SU-DHL-6 (cell line): ENCODE data around the gene PCDHGC4.

Source experiments
- H2AFZ ChIP-seq: fragments of 200-600 bp; sonication (generic); 2 replicates; pipeline ENCODE4 v1.6.1; 2014; ENCODE audit warnings: low read depth, mild to moderate bottlenecking, moderate library complexity, mixed read lengths, antibody characterized with exemption, low read length; ENCODE audit not compliant: severe bottlenecking
- H3F3A ChIP-seq: fragments of 200-600 bp; shearing (Covaris generic); 2 replicates; pipeline ENCODE4 v1.6.0; 2016; ENCODE audit warnings: antibody characterized with exemption, mild to moderate bottlenecking; ENCODE audit not compliant: insufficient read depth
- H3K27ac ChIP-seq: fragments of 200-600 bp; sonication (generic); 2 replicates; pipeline ENCODE4 v1.5.1; 2016; ENCODE audit warnings: low read depth, mild to moderate bottlenecking, low read length, moderate library complexity, mixed read lengths
- H3K27me3 ChIP-seq: fragments of 200-600 bp; sonication (generic), shearing (Covaris generic); 2 replicates; pipeline ENCODE4 v1.6.0; 2014; ENCODE audit warnings: mild to moderate bottlenecking, low read length
- H3K36me3 ChIP-seq: fragments of 200-600 bp; sonication (generic); 2 replicates; pipeline ENCODE4 v1.6.1; 2014; ENCODE audit warnings: mild to moderate bottlenecking, low read length, mixed read lengths
- H3K4me2 ChIP-seq: fragments of 300-600, 200-600 bp; shearing (Covaris generic), sonication (generic); 2 replicates; pipeline ENCODE4 v1.6.0; 2014; ENCODE audit warnings: low read length, low read depth, mild to moderate bottlenecking; ENCODE audit not compliant: poor library complexity, severe bottlenecking
- H3K4me3 ChIP-seq: fragments of 200-600 bp; sonication (generic); 2 replicates; pipeline ENCODE4 v1.5.1; 2014; ENCODE audit warnings: antibody characterized with exemption, low read length, mild to moderate bottlenecking, mixed read lengths; ENCODE audit not compliant: insufficient read depth, poor library complexity, severe bottlenecking
- H3K79me2 ChIP-seq: fragments of 200-600 bp; sonication (generic); 2 replicates; pipeline ENCODE4 v1.6.1; 2014; ENCODE audit warnings: mild to moderate bottlenecking, low read length, moderate library complexity; ENCODE audit not compliant: insufficient read depth
- H3K9ac ChIP-seq: fragments of 200-600 bp; sonication (generic); 2 replicates; pipeline ENCODE4 v1.7.0; 2014; ENCODE audit warnings: mild to moderate bottlenecking, low read length
- H3K9me2 ChIP-seq: fragments of 200-600 bp; sonication (generic); replicated peaks from 2 replicates; pipeline ENCODE4 v1.6.1; 2014; ENCODE audit warnings: low read length; ENCODE audit not compliant: insufficient read depth
- H3K9me3 ChIP-seq: fragments of 200-600 bp; sonication (generic); 2 replicates; pipeline ENCODE4 v1.6.1; 2014; ENCODE audit warnings: low read length, mixed read lengths; ENCODE audit not compliant: insufficient read depth
- H4K20me1 ChIP-seq: fragments of 200-600 bp; sonication (generic); 2 replicates; pipeline ENCODE4 v1.6.1; 2014; ENCODE audit warnings: low read depth, mild to moderate bottlenecking, antibody characterized with exemption, low read length, moderate library complexity, mixed read lengths
- CTCF ChIP-seq: fragments of 200-600 bp; sonication (generic); IDR thresholded peaks from one replicate; pipeline ENCODE4 v1.5.1; 2017; ENCODE audit warnings: antibody characterized with exemption, mild to moderate bottlenecking, low read length, moderate library complexity; ENCODE audit not compliant: insufficient read depth, poor library complexity, severe bottlenecking
- EZH2phosphoT487 ChIP-seq: fragments of 200-600 bp; sonication (generic), shearing (Covaris generic); conservative IDR thresholded peaks from 2 replicates; pipeline ENCODE4 v1.6.1; 2018; ENCODE audit warnings: mild to moderate bottlenecking, antibody characterized with exemption, low read length, moderate library complexity, mixed read lengths

PCDHGC4 gene

GRCh38 chr5:141501761-141502160, 16.9 kb downstream of the PCDHGC4 start:
- H3K36me3 ChIP-seq, result no peaks in the 10 kb centered on the region
- no peaks in the 10 kb centered on the region for H3K9me2 ChIP-seq
- H3K9me3 ChIP-seq, result no peaks in the 10 kb centered on the region
- H3K9ac ChIP-seq, result no peak overlapping the region
- peaks cover 17% of the 10 kb centered on the region; the same call in 1 of the 2 replicates for H3K79me2 ChIP-seq
- no peaks in the 10 kb centered on the region for H4K20me1 ChIP-seq
- no peak overlapping the region for H3K4me3 ChIP-seq
- no peak overlapping the region for H2AFZ ChIP-seq
- no peak for TF ChIP-seq CTCF
- TF ChIP-seq EZH2phosphoT487, result no peak
- peak overlapping the region; percentile 49; the same call in 1 of the 2 replicates for H3K27ac ChIP-seq
- peaks cover 52% of the 10 kb centered on the region for H3F3A ChIP-seq
- no peaks in the 10 kb centered on the region for H3K27me3 ChIP-seq
- H3K4me2 ChIP-seq, result no peak overlapping the region

GRCh38 chr5:141503681-141504080, 18.9 kb downstream of the PCDHGC4 start:
- TF ChIP-seq CTCF, result no peak
- no peak for TF ChIP-seq EZH2phosphoT487
- Histone ChIP-seq H3K9ac (peak overlapping the region; percentile 52), H3K27ac (peak overlapping the region; percentile 99), H3K9me2 (no peaks in the 10 kb centered on the region), H3K4me3 (peak overlapping the region; percentile 17), H3K36me3 (no peaks in the 10 kb centered on the region), H4K20me1 (no peaks in the 10 kb centered on the region), H3K27me3 (no peaks in the 10 kb centered on the region), H3K4me2 (peak overlapping the region; percentile 87), H3K9me3 (no peaks in the 10 kb centered on the region), H2AFZ (no peak overlapping the region), H3K79me2 (peaks cover 17% of the 10 kb centered on the region; the same call in 1 of the 2 replicates), H3F3A (peaks cover 67% of the 10 kb centered on the region)

GRCh38 chr5:141504216-141504615, 19.4 kb downstream of the PCDHGC4 start:
- Histone ChIP-seq H3F3A (peaks cover 69% of the 10 kb centered on the region), H3K9ac (peak overlapping the region; percentile 52), H3K27ac (peak overlapping the region; percentile 99), H3K27me3 (no peaks in the 10 kb centered on the region), H3K9me2 (no peaks in the 10 kb centered on the region), H3K79me2 (peaks cover 17% of the 10 kb centered on the region; the same call in 1 of the 2 replicates), H4K20me1 (no peaks in the 10 kb centered on the region), H3K9me3 (no peaks in the 10 kb centered on the region), H3K4me3 (peak overlapping the region; percentile 17), H3K4me2 (peak overlapping the region; percentile 87), H3K36me3 (no peaks in the 10 kb centered on the region), H2AFZ (no peak overlapping the region)
- TF ChIP-seq CTCF (no peak), EZH2phosphoT487 (no peak)
